IPS-NIHi11 (cell line): ENCODE results near the gene TBC1D1.
"Not testable (repeated sequence)": the region's sequence is repeated elsewhere in the genome, so short reads cannot be mapped to it uniquely, and the experiment has no call there.

Experiments
- DNase-seq: peaks from one replicate; pipeline ENCODE4 v3.0.0; 2012; ENCODE audit warnings: mixed read lengths, low spot score

Gene TBC1D1

GRCh38 chr4:37891260-37892159 is 626 bp downstream of the TBC1D1 start:
- peak; percentile 62 for DNase-seq

- no peak for DNase-seq
Measured at GRCh38 chr4:37892641-37893040, 1.8 kb downstream of the TBC1D1 start.

GRCh38 chr4:37893164-37893563 is 2.3 kb downstream of the TBC1D1 start:
- no peak for DNase-seq

DNA sequence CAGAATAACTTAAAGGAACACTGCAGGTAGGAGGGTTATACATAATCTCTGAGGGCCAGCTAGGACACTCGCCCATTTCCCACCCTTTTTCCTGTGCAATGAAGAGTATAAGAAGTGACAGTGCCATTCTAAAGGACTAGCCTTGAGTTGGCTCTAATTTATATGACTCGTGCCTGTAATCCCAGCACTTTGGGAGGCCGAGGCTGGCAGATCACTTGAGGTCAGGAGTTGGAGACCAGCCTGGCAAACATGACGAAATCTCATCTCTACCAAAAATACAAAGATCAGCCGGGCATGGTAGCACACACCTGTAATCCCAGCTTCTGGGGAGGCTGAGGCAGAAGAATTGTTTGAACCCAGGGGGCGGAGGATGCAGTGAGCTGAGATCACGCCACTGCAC is 4.4 kb downstream of the TBC1D1 start:
- DNase-seq = no peak

GRCh38 chr4:37896206-37896860 is 5.4 kb downstream of the TBC1D1 start:
- DNase-seq = no peak

DNA sequence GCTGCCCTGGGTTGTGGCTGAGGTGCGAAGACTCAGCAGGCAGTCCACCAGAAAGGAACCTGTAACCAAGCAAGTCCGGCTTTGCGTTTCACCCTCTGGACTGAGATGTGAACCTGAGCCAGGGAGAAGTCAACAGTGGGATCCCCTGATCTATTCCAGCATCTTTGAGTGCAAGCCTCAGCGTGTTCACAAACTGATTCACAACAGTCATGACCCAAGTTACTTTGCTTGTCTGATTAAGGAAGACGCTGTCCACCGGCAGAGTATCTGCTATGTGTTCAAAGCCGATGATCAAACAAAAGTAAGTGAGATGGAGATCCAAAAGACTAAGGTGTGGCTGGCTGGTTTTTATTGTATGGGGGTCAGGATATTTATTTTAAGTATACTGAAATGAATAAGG is 11.3 kb downstream of the TBC1D1 start:
- no peak for DNase-seq

DNA sequence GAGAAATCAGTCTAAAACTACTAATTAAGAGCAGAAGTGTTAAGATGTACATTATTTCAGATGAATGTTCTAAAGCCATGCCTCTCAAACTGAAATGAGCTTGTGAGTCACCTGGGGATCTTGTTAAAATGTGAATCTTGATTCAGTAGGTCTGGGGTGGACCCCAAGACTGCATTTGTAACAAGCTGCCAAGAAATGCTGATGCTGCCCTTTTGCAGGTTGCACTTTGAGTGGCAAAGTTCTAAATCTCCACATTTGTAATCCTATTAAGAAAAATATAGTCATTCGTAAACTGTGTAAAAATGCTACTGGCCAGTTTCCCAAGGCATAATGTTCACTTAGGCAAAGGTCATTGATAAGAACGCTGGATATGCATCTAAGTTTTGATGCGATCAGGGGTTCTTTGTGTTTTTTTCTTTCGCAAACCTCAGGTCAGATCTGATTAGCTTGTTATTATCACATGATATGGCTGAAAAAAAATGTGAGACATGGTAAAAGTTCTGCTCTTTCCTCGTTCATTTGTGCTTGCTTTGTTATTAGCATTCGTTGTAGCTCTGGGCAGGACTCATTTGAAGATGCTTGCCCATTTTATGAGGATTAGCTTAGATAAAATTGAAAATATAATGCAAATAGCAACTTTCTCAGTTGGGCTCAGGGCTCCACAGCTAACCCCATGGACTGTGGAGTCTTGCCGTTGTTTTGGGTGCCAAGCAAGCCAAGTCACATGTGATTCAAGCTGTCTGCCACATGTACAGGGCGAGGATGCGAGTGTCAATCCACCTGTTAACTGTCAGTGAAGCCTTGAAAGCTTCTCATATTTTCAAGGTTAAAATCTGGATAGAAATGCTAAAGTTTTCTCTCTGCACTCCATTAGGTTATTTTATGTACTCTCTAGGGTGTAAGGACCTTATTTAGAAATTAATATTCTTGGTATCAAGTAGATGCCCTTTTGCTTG is 12.1 kb downstream of the TBC1D1 start:
- no peak for DNase-seq

GRCh38 chr4:37903901-37904300 is 13.0 kb downstream of the TBC1D1 start:
- no peak for DNase-seq

DNA sequence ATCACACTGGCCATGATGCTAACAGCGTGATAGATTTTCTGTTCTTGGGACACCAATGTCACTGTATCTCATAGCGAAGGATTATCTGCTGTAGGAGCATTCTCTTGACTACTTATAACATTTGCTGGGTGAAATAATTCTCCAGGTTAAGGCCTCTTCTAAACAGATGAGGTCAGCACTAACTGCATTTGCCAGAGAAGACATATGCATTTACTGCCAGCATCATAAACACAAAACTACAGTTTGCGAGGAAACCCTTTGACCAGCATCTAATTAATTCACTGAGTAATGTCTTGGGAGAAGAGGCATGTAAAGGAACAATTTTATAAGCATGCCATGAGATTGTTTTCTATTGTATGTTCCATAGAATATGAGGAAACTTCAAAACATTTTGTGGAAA is 13.9 kb downstream of the TBC1D1 start:
- no peak for DNase-seq

DNA sequence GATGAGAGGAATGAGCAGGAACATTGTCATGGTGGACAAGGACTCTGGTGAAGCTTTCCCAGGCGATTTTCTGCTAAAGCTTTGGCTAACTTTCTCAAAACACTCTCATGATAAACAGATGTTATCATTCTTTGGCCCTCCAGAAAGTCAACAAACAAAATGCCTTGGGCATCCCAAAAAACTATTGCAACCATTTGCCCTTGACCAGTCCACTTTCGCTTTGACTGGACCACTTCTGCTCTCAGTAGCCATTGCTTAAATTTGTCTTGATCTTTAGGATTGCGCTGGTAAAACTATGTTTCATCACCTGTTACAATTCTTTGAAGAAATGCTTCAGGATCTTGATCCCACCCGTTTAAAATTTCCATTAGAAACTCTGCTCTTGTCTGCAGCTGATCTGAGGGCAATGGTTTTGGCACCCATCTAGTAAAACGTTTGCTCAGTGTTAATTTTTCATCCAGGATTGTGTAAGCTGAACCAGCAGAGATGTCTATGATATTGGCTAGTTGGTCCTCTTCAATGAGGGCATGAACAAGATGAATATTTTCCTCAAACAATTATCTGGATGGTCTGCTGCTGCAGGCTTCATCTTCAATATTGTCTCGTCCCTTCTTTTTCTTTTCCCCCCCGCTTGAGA is 14.8 kb downstream of the TBC1D1 start:
- no peak for DNase-seq

DNA sequence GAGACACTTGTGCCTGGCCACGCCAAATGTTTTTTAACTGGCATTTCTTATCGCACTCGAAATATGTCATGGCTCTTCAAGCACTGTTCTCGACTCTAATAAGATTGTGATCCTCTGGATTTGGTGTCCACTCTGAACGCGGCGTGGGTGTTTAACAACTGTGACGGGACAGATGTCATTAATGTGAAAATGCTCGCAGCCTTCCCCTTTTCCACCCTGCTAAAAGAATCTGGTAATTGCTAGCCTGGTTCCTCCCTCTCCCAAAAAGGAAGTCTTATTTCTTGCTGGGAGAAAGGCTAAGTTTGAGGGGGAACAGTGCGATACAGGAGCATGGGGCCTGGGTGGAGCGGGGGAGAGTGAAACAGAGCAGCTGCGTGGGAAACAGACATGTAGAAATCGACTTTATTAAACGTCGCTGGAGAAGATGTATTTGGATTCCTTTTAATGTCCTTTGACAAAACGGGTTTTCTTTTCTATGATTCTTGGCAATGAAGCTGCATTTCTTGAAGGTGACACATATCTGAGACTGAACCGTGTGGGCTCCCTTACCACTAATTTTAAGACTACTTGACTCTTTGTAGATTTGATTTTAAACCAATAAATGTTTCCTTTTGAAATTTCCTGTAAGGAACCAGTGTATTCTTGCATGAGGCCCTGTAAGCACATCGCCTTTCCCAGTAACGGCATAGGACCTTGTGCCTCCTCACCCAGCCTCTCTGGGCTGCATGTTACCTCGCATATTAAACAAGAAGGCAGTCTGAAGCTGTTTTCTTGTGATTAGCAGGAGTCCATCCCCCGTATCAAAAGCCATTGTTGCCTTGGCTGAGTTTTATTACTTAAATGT is 17.8 kb downstream of the TBC1D1 start:
- DNase-seq = no peak

DNA sequence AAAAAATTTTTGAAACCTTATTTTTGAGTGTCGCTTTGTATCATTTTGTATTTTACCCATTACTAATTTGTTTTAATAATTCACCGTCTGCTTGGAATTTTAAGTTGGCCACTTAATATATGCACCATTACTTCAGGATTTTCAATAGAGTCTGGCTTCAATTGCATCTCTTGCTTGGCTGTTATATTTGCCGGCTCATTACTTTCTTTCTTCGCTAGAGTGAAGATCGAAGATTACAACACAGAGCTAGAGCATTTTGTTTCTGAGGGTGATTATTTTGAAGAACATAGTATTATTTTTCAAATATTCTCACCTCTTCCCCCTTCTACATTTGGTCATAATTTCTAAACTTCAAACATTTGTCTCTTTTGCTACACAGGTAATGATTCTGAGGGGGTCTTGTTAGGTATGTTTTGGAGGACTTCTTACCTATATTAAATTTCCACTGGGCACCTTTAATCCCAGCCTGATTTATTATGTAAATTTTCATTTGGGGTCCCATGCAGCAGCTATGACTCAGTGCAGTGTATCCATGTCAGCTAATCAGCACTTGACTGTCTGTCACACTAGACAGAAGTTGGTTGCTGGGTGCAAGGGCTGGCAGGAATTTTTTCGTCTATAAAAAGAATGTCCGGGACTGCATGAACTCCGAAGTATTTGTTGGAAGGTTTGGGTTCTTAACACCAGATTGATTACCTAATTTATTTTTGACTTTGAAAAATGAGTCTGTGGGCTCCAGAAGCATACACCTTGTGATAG is 18.6 kb downstream of the TBC1D1 start:
- DNase-seq = no peak

- no peak for DNase-seq
Measured at GRCh38 chr4:37910091-37910486, 19.2 kb downstream of the TBC1D1 start.

DNA sequence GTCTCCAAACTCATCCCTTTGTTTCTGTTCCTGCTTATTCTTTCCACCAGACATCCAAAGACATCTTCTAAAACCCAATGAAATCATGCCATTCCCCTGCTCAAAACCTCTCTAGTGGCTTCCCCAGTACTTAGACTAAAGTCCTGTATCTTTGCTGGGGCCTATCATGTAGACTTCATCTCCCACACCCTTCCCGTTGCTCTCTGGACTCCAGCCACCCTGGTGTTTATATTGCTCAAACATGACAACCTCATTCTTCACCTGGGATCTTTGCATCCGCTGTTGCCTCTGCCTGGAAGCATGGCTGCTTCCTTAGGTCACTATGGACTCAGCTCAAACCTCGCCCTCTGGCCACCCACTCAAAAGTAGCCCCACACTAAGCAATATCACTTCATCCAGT is 23.7 kb downstream of the TBC1D1 start:
- DNase-seq = no peak

DNA sequence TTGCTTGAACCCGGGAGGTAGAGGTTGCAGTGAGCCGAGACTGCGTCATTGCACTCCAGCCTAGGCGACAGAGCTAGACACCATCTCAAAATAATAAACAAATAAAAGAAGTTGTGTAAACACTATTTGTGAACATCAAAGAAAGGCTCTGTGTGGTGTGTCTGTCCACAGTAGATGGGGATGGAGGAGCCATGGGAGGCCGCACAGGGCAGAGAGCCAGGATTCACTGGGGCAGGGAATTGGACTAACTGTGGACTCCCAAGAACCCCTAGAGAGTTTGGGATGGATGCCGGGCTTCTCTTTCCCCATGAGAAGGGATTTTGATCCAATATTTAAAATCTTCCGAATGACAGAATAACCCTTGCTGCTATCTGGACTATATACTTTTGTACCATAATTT is 26.5 kb downstream of the TBC1D1 start:
- no peak for DNase-seq

DNA sequence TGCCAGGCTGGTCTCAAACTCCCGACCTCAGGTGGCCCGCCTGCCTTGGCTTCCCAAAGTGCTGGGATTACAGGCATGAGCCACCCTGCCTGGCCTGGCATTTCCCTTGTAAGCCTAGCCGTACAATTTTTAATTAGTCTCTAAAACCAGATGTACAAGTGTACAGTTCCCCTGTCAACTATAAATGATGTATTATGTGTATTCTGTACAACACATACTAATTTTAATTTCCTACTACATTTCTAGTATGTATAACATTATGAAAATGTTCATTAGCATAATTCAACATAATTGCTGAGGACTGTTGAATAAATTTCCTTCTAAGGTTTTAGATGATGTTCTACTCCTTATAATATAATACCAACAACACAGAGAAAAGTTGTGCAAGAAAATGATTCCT is 27.8 kb downstream of the TBC1D1 start:
- no peak for DNase-seq

DNA sequence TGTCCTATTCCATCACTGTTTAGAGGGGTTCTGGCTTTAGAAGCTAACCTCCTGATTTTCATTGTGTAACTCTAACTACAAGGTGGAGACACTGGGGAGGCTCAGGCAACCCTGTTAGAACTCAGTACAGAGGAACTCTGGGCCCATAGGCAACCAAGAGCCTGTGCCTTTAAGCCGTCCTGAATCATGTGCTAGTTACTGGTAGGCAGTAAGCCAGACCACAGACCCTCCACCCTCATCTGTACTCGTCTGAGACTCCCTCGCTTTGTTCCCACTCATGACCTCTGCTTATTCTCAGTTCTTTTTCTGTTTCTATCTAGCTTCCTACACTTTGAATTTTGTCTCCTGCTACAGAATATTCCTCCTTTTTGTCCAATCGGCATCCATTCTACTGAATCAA is 31.4 kb downstream of the TBC1D1 start:
- DNase-seq = no peak

- not testable (repeated sequence) for DNase-seq
Measured at GRCh38 chr4:37923089-37923488, 32.2 kb downstream of the TBC1D1 start.

GRCh38 chr4:37924946-37925345 is 34.1 kb downstream of the TBC1D1 start:
- no peak for DNase-seq

- no peak for DNase-seq
Measured at GRCh38 chr4:37927434-37927833, 36.5 kb downstream of the TBC1D1 start.
